ENCODE results near the gene CDC25C.

The CDC25C gene

DNA sequence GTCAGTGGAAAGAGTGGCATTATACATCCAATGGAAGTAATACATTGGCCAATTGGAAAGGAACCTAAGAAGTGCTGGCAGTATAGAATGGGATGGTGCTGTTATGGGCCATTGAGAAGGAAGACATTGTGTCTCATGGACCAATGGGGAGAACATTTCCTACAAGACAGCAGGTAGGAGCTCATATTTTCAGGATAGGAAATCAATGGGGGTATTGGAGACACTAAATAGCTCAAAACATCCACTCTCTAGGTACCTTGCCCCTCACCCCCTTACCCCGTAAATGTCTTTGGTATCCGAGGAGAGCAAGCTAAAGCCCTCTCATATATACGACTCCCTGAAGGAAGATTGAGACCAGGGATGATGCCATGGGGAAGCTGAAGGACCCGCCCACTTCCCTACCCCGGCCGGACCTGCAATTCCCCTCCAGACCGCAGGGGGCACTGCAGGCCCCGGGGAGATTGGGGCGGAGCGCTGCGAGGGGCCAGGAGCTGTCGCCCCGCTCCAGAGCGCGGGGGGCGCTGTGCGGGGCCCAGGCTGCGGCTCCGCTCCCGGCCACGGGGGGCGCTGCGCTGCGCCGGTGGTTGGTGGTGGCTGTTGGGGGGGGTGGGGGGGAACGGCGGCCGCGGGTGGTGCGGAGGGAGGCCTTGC, 20.6 kb upstream of the CDC25C start, which contains the start of gene KDM3B:
KDM3B (plus strand) TSS at position 615 of the 651 bp plus-strand sequence. CDS start 111 bp downstream, outside the sequence.
- DNase-seq (ENCODE audit: extremely low read depth, insufficient read length): peak; percentile 92
- H3K36me3 ChIP-seq (ENCODE audit: control insufficient read depth, insufficient read depth, low read length): peaks cover 10% of the 10 kb centered on the region
- H3K4me3 ChIP-seq (replicated peaks; ENCODE audit: low read depth, low read length): peak within 1 kb of the TSS; percentile 92
- H3K27me3 ChIP-seq (replicated peaks; ENCODE audit: control insufficient read depth, insufficient read depth, low read length): no peaks in the 10 kb centered on the region
- TF ChIP-seq CTCF (IDR thresholded peaks at IDR 0.05; ENCODE audit: insufficient read depth, low read length, poor library complexity, severe bottlenecking): peak; percentile 99

DNA sequence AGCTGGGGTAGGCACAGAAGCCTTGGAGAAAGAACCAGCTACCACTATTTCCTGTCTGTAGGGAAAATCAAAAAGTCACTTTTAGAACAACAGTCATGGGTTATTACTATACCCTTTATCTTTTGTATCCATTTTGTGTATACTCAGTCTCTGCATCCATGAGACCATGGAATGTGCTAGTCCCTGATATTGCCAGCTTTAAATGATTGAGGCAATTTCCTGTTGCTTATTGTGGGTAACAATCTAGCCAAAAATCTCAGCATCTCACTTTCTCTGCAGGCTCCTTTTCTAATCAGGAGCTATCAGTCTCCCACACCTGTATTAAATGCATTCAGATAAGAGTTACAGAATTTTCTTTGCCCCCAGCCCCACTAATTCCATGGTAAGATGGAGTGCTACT, 19.9 kb upstream of the CDC25C start:
- no peaks in the 10 kb centered on the region for H3K27me3 ChIP-seq (replicated peaks; ENCODE audit: control insufficient read depth, insufficient read depth, low read length)
- no peak for TF ChIP-seq CTCF (IDR thresholded peaks at IDR 0.05; ENCODE audit: insufficient read depth, low read length, poor library complexity, severe bottlenecking)

GRCh38 chr5:138351056-138351455, 19.5 kb upstream of the CDC25C start:
- no peak for DNase-seq (ENCODE audit: extremely low read depth, insufficient read length)
- peaks cover 17% of the 10 kb centered on the region for H3K36me3 ChIP-seq (ENCODE audit: control insufficient read depth, insufficient read depth, low read length)

More for the DNA sequence above, 19.9 kb upstream of the CDC25C start:
- Histone ChIP-seq H3K36me3 (ENCODE audit: control insufficient read depth, insufficient read depth, low read length) (peaks cover 15% of the 10 kb centered on the region), H3K4me3 (replicated peaks; ENCODE audit: low read depth, low read length) (no peak overlapping the region)
- no peak for DNase-seq (ENCODE audit: extremely low read depth, insufficient read length)

GRCh38 chr5:138350563-138350890, 18.9 kb upstream of the CDC25C start:
- no peak for DNase-seq (ENCODE audit: extremely low read depth, insufficient read length)
- TF ChIP-seq CTCF (IDR thresholded peaks at IDR 0.05; ENCODE audit: insufficient read depth, low read length, poor library complexity, severe bottlenecking): no peak
- H3K36me3 ChIP-seq (ENCODE audit: control insufficient read depth, insufficient read depth, low read length): peaks cover 19% of the 10 kb centered on the region
- H3K4me3 ChIP-seq (replicated peaks; ENCODE audit: low read depth, low read length): no peak overlapping the region
- H3K27me3 ChIP-seq (replicated peaks; ENCODE audit: control insufficient read depth, insufficient read depth, low read length): no peaks in the 10 kb centered on the region

More at GRCh38 chr5:138351056-138351455, 19.5 kb upstream of the CDC25C start:
- no peaks in the 10 kb centered on the region for H3K27me3 ChIP-seq (replicated peaks; ENCODE audit: control insufficient read depth, insufficient read depth, low read length)
- no peak overlapping the region for H3K4me3 ChIP-seq (replicated peaks; ENCODE audit: low read depth, low read length)
- TF ChIP-seq CTCF (IDR thresholded peaks at IDR 0.05; ENCODE audit: insufficient read depth, low read length, poor library complexity, severe bottlenecking): no peak

GRCh38 chr5:138349852-138350562, 18.4 kb upstream of the CDC25C start:
- no peak overlapping the region for H3K4me3 ChIP-seq (replicated peaks; ENCODE audit: low read depth, low read length)
- no peak for DNase-seq (ENCODE audit: extremely low read depth, insufficient read length)
- H3K36me3 ChIP-seq (ENCODE audit: control insufficient read depth, insufficient read depth, low read length): peaks cover 22% of the 10 kb centered on the region
- TF ChIP-seq CTCF (IDR thresholded peaks at IDR 0.05; ENCODE audit: insufficient read depth, low read length, poor library complexity, severe bottlenecking): no peak
- no peaks in the 10 kb centered on the region for H3K27me3 ChIP-seq (replicated peaks; ENCODE audit: control insufficient read depth, insufficient read depth, low read length)
